ENCODE results near the gene ZNF576.
"Not testable (repeated sequence)": the region's sequence is repeated elsewhere in the genome, so short reads cannot be mapped to it uniquely, and the experiment has no call there.

Gene ZNF576, protein sequence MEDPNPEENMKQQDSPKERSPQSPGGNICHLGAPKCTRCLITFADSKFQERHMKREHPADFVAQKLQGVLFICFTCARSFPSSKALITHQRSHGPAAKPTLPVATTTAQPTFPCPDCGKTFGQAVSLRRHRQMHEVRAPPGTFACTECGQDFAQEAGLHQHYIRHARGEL

GRCh38 chr19:43595999-43596841, at the start of gene ZNF576, which contains the start of gene IRGQ:
TSS of gene ZNF576 (plus strand) at chr19:43596595. CDS start at chr19:43597109, 514 bp downstream.
TSS of gene IRGQ (minus strand) at chr19:43596134. CDS start at chr19:43595338, 796 bp downstream.
- no peaks in the 10 kb centered on the region for H3K4me1 ChIP-seq (ENCODE audit: insufficient read depth, low read length)
- peak within 1 kb of the TSS; percentile 76 for H3K9ac ChIP-seq (ENCODE audit: low read depth, low read length)
- H3K9me3 ChIP-seq (ENCODE audit: control insufficient read depth, insufficient read depth, low read length), result no peaks in the 10 kb centered on the region
- H3K36me3 ChIP-seq (ENCODE audit: insufficient read depth, low read length), result peaks cover 7% of the 10 kb centered on the region; the same call in 1 of the 2 replicates

- not testable (repeated sequence) for H3K9me3 ChIP-seq (ENCODE audit: control insufficient read depth, insufficient read depth, low read length); H3K4me1 ChIP-seq (ENCODE audit: insufficient read depth, low read length); H3K36me3 ChIP-seq (ENCODE audit: insufficient read depth, low read length); H3K9ac ChIP-seq (ENCODE audit: low read depth, low read length)
Measured at GRCh38 chr19:43547926-43548325, 48.5 kb upstream of the ZNF576 start.

DNA sequence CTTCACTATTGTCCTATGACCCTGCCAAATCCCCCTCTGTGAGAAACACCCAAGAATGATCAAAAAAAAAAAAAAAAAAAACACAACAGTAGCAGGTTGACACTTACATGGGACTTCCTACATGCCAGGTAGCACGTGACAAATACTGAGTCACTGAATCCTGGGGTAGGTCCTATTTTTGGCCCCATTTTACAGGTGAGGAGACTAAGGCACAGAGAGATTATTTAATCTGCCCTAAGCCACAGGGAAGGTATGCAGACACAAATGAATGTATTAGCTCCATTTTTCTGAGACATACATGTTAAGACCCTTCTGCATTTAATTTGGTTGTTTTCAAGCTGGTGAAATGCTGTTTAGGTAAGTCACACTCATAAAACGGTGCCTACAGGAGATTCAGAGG, 47.7 kb upstream of the ZNF576 start:
- H3K36me3 ChIP-seq (ENCODE audit: insufficient read depth, low read length), result peaks cover 7% of the 10 kb centered on the region
- H3K9me3 ChIP-seq (ENCODE audit: control insufficient read depth, insufficient read depth, low read length), result no peaks in the 10 kb centered on the region
- H3K4me1 ChIP-seq (ENCODE audit: insufficient read depth, low read length), result no peaks in the 10 kb centered on the region
- no peak overlapping the region for H3K9ac ChIP-seq (ENCODE audit: low read depth, low read length)

DNA sequence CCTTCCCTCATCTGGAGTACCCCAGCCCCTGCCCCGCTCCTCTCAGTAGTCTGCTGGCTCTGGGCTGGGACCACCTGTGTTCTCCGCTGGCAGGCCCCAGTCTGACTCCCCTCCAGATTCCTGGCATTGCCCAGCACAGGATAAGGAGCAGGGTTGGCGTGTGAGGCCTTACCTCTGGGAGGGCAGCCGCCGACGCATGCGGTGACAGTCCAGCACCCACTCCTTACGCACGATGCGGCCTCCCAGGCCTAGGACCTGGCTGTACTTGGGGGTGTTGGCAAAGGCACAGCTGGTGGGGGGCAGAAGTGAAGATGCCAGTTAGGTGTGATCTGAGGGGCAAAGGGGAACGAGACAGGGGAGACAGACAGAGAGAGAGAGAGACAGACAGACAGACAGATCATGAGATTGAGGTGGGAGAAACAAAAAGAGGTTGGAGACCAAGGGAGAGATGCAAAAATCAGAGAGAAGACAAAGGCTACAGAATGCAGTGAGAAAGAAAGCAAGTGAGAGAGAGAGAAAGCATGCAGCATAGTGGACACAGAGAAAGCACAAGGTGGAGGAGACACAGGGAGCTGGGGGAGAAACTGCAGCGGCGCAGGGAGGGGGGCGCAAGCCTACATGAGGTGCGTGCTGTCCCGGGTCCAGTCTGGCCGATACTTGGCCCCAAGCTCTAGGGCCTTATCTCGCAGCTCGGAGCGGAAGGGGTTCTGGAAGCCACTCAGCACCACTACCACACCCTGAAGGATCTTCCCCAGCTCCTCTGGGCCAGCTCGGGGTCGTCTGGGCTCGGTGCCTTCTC, 44.8 kb upstream of the ZNF576 start:
- H3K9ac ChIP-seq (ENCODE audit: low read depth, low read length), result no peak overlapping the region

GRCh38 chr19:43552198-43552450, 44.3 kb upstream of the ZNF576 start:
- Histone ChIP-seq H3K4me1 (ENCODE audit: insufficient read depth, low read length) (no peaks in the 10 kb centered on the region), H3K36me3 (ENCODE audit: insufficient read depth, low read length) (peaks cover 7% of the 10 kb centered on the region), H3K9me3 (ENCODE audit: control insufficient read depth, insufficient read depth, low read length) (no peaks in the 10 kb centered on the region), H3K9ac (ENCODE audit: low read depth, low read length) (no peak overlapping the region)

More for the DNA sequence above, 44.8 kb upstream of the ZNF576 start:
- Histone ChIP-seq H3K9me3 (ENCODE audit: control insufficient read depth, insufficient read depth, low read length) (no peaks in the 10 kb centered on the region), H3K36me3 (ENCODE audit: insufficient read depth, low read length) (peaks cover 7% of the 10 kb centered on the region), H3K4me1 (ENCODE audit: insufficient read depth, low read length) (no peaks in the 10 kb centered on the region)

DNA sequence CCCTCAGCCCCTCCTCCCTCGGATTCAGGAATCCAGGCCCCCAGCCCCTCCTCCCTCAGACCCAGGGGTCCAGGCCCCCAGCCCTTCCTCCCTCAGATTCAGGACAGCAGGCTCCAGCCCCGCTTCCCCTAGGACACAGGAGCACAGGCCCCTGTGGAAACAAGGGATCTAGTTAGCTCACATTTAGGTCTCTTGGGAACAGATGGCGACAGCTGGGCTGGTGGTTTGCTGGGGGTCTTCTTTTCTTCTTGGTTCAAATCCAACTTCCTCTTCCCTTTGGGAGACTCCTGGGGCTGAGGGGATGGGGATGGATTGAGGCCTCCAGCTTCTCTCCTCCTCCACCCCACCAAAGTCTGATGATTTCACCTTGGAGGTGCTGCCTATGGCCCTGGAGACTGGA, 43.8 kb upstream of the ZNF576 start:
- no peak overlapping the region for H3K9ac ChIP-seq (ENCODE audit: low read depth, low read length)
- H3K9me3 ChIP-seq (ENCODE audit: control insufficient read depth, insufficient read depth, low read length), result no peaks in the 10 kb centered on the region
- peaks cover 7% of the 10 kb centered on the region for H3K36me3 ChIP-seq (ENCODE audit: insufficient read depth, low read length)
- no peaks in the 10 kb centered on the region for H3K4me1 ChIP-seq (ENCODE audit: insufficient read depth, low read length)

DNA sequence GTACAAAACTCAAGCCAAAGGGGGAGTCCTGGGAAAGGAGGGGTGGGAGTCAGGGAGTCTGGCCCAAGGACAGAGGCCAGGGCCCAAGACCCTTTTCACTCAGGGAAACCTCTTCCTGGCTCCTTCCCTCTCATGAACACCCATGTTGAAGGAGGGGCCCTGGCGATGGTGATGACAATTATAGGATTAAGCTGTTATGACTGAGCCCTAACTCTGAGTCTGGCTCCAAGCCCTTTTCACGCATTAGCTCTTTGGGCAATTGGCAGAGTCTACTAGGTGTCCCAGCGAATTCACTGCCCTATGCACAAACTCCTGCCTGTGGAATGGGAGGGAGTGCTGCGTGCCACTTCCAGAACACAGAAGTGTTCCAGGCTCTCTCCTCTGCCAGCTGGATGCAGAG, 42.7 kb upstream of the ZNF576 start:
- Histone ChIP-seq H3K4me1 (ENCODE audit: insufficient read depth, low read length) (no peaks in the 10 kb centered on the region), H3K36me3 (ENCODE audit: insufficient read depth, low read length) (peaks cover 6% of the 10 kb centered on the region), H3K9me3 (ENCODE audit: control insufficient read depth, insufficient read depth, low read length) (no peaks in the 10 kb centered on the region), H3K9ac (ENCODE audit: low read depth, low read length) (no peak overlapping the region)

GRCh38 chr19:43554317-43554895, 42.0 kb upstream of the ZNF576 start:
- Histone ChIP-seq H3K9ac (ENCODE audit: low read depth, low read length) (no peak overlapping the region), H3K4me1 (ENCODE audit: insufficient read depth, low read length) (no peaks in the 10 kb centered on the region), H3K9me3 (ENCODE audit: control insufficient read depth, insufficient read depth, low read length) (no peaks in the 10 kb centered on the region), H3K36me3 (ENCODE audit: insufficient read depth, low read length) (peaks cover 3% of the 10 kb centered on the region)

DNA sequence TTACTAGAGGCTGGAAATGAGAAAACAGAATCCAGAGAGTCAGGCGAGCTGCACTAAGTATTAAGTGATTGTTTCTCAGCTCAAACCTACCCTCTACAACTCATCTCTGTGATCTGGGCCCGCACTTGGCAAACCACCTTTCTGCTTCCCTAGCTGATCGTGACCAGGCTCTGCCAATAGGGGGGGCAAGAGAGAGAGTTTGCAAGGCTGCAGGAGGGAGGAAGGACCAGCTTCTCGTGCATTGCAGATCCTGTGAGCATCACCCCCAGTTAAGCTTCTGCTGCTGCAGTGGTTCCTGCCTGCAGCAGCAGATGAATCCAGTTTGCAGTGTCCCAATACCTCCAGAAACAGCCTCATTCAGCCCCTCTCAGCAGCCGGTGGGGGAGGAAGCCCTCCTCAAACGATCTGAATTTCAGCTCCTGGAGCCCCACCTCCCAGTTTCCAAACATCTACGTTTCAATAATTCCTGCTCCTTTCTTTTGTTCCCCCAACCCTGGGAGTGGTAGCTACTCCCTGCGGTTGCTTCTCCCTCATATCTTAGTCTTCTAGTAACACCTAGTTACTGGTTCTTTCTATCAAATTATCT, 41.1 kb upstream of the ZNF576 start:
- Histone ChIP-seq H3K36me3 (ENCODE audit: insufficient read depth, low read length) (peaks cover under 1% of the 10 kb centered on the region), H3K9me3 (ENCODE audit: control insufficient read depth, insufficient read depth, low read length) (no peaks in the 10 kb centered on the region), H3K9ac (ENCODE audit: low read depth, low read length) (no peak overlapping the region), H3K4me1 (ENCODE audit: insufficient read depth, low read length) (no peaks in the 10 kb centered on the region)

DNA sequence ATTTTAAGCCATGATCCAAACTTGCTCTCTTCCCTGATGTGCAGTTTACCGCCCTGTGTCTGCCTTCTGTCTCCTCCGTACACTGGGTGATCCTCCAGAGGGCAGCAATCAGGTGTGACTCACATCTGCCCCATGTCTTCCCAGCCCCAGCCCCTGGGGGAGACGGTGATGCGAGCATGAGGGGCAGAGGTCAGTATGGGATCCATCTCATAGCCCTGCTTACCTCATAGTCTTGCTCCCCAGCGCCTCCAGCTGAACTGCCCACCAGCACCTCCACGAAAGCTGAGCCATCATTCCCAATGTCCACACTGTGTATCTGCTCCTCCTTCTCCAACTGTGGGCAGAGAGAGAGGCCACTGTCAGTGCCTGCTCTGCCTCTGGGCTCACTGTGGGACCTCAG, 35.7 kb upstream of the ZNF576 start:
- H3K4me1 ChIP-seq (ENCODE audit: insufficient read depth, low read length), result no peaks in the 10 kb centered on the region
- H3K9me3 ChIP-seq (ENCODE audit: control insufficient read depth, insufficient read depth, low read length), result no peaks in the 10 kb centered on the region
- no peak overlapping the region for H3K9ac ChIP-seq (ENCODE audit: low read depth, low read length)
- peaks cover 4% of the 10 kb centered on the region for H3K36me3 ChIP-seq (ENCODE audit: insufficient read depth, low read length)

GRCh38 chr19:43561139-43561970, 35.0 kb upstream of the ZNF576 start:
- Histone ChIP-seq H3K9ac (ENCODE audit: low read depth, low read length) (no peak overlapping the region), H3K4me1 (ENCODE audit: insufficient read depth, low read length) (no peaks in the 10 kb centered on the region)

GRCh38 chr19:43562226-43562697, 34.1 kb upstream of the ZNF576 start:
- Histone ChIP-seq H3K9ac (ENCODE audit: low read depth, low read length) (no peak overlapping the region), H3K36me3 (ENCODE audit: insufficient read depth, low read length) (peaks cover 4% of the 10 kb centered on the region), H3K4me1 (ENCODE audit: insufficient read depth, low read length) (no peaks in the 10 kb centered on the region), H3K9me3 (ENCODE audit: control insufficient read depth, insufficient read depth, low read length) (no peaks in the 10 kb centered on the region)

More at GRCh38 chr19:43561139-43561970, 35.0 kb upstream of the ZNF576 start:
- Histone ChIP-seq H3K9me3 (ENCODE audit: control insufficient read depth, insufficient read depth, low read length) (no peaks in the 10 kb centered on the region), H3K36me3 (ENCODE audit: insufficient read depth, low read length) (peaks cover 4% of the 10 kb centered on the region)

DNA sequence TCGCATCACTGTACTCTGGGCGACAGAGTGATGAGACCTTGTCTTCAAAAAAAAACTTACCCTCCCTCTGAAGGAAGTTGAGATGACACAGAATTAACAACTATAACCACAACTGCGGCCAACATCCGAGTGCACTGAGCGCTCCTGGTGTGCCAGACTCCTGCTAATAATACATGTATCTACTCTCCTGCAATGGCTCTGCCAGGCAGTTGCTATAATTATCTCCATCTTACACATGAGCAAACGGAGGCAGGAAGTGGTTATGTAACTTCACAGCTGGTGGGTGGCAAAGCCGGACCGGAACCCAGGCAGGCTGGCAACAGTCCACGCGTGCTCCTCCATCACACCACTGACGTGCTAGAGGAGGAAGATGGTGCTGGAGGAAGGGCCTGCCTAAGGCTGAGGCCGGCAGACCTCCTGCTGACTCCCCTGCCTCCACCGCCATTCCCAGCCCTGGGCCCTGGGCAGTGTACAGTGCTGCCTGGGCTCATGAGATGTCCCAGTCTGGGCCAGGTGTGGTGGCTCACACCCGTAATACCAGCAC, 33.6 kb upstream of the ZNF576 start:
- no peaks in the 10 kb centered on the region for H3K9me3 ChIP-seq (ENCODE audit: control insufficient read depth, insufficient read depth, low read length)
- H3K4me1 ChIP-seq (ENCODE audit: insufficient read depth, low read length), result no peaks in the 10 kb centered on the region
- no peak overlapping the region for H3K9ac ChIP-seq (ENCODE audit: low read depth, low read length)
- H3K36me3 ChIP-seq (ENCODE audit: insufficient read depth, low read length), result peaks cover 4% of the 10 kb centered on the region
